OCI-LY3 (cell line): ENCODE results near the gene TMEM52B.

Experiments
- CTCF ChIP-seq: fragments of 200-600, 300-600 bp; sonication (generic); IDR thresholded peaks from 2 replicates; pipeline ENCODE4 v1.5.1; 2014; ENCODE audit warnings: antibody characterized with exemption, low read length, low read depth
- EZH2phosphoT487 ChIP-seq: fragments of 200-600 bp; shearing (Covaris generic); IDR thresholded peaks from 2 replicates; pipeline ENCODE4 v1.6.1; 2018; ENCODE audit warnings: antibody characterized with exemption, mixed run types, low read depth

- TF ChIP-seq CTCF, result no peak
- no peak for TF ChIP-seq EZH2phosphoT487
These were observed 15.7 kb upstream of the TMEM52B start for GRCh38 chr12:10163084-10163483.
